Measurements from ENCODE around the gene USP25.

Gene USP25

GRCh38 chr21:15729674-15730483 is at the start of gene USP25:
USP25 (plus strand) TSS chr21:15729982; CDS start chr21:15730394, 412 bp downstream.
- peak; percentile 81 for DNase-seq (ENCODE audit: low read depth in 2 of 2)

- DNase-seq (ENCODE audit: low read depth in 2 of 2) = no peak
Observed at GRCh38 chr21:15682186-15682895, 47.4 kb upstream of the USP25 start.

- no peak for DNase-seq (ENCODE audit: low read depth in 2 of 2)
Observed at GRCh38 chr21:15682977-15683376, 46.8 kb upstream of the USP25 start.

- no peak for DNase-seq (ENCODE audit: low read depth in 2 of 2)
Observed at GRCh38 chr21:15686506-15686905, 43.3 kb upstream of the USP25 start.

GRCh38 chr21:15687208-15687607 is 42.6 kb upstream of the USP25 start:
- no peak for DNase-seq (ENCODE audit: low read depth in 2 of 2)

- DNase-seq (ENCODE audit: low read depth in 2 of 2) = no peak
Observed at GRCh38 chr21:15688016-15688415, 41.8 kb upstream of the USP25 start.

GRCh38 chr21:15688809-15689208 is 41.0 kb upstream of the USP25 start:
- DNase-seq (ENCODE audit: low read depth in 2 of 2) = no peak

- no peak for DNase-seq (ENCODE audit: low read depth in 2 of 2)
Observed at GRCh38 chr21:15692711-15693110, 37.1 kb upstream of the USP25 start.

- no peak for DNase-seq (ENCODE audit: low read depth in 2 of 2)
Observed at GRCh38 chr21:15695241-15695640, 34.5 kb upstream of the USP25 start.

- DNase-seq (ENCODE audit: low read depth in 2 of 2) = no peak
Observed at GRCh38 chr21:15701830-15702229, 28.0 kb upstream of the USP25 start.

GRCh38 chr21:15703932-15704331 is 25.9 kb upstream of the USP25 start:
- DNase-seq (ENCODE audit: low read depth in 2 of 2) = no peak

- no peak for DNase-seq (ENCODE audit: low read depth in 2 of 2)
Observed at GRCh38 chr21:15706696-15707095, 23.1 kb upstream of the USP25 start.

GRCh38 chr21:15713412-15713811 is 16.4 kb upstream of the USP25 start:
- DNase-seq (ENCODE audit: low read depth in 2 of 2) = no peak

- no peak for DNase-seq (ENCODE audit: low read depth in 2 of 2)
Observed at GRCh38 chr21:15718711-15719110, 11.1 kb upstream of the USP25 start.

GRCh38 chr21:15719976-15720375 is 9.8 kb upstream of the USP25 start:
- DNase-seq (ENCODE audit: low read depth in 2 of 2) = no peak

- no peak for DNase-seq (ENCODE audit: low read depth in 2 of 2)
Observed at GRCh38 chr21:15722591-15723324, 7.0 kb upstream of the USP25 start.

- DNase-seq (ENCODE audit: low read depth in 2 of 2) = no peak
Observed at GRCh38 chr21:15725949-15726348, 3.8 kb upstream of the USP25 start.

- no peak for DNase-seq (ENCODE audit: low read depth in 2 of 2)
Observed at GRCh38 chr21:15728046-15728445, 1.7 kb upstream of the USP25 start.

- DNase-seq (ENCODE audit: low read depth in 2 of 2) = no peak
Observed at GRCh38 chr21:15729346-15729673, 472 bp upstream of the USP25 start.

- DNase-seq (ENCODE audit: low read depth in 2 of 2) = no peak
Observed at GRCh38 chr21:15730484-15731242, 881 bp downstream of the USP25 start.

GRCh38 chr21:15731243-15731613 is 1.4 kb downstream of the USP25 start:
- DNase-seq (ENCODE audit: low read depth in 2 of 2) = no peak

Measured in activated CD8-positive, alpha-beta memory T cell treated with anti-CD3 and anti-CD28 coated beads for 4 hours (primary cell).